Stimulated activated CD8-positive, alpha-beta memory T cell treated with anti-CD3 and anti-CD28 coated beads, Interleukin-15, amount 100 ng/mL, for 4 hours (primary cell): Measurements from ENCODE around the gene ZC4H2.
A peak's percentile ranks its signal among the peaks of the same experiment; 100 is the strongest.
"Not testable (repeated sequence)": the region's sequence is repeated elsewhere in the genome, so short reads cannot be mapped to it uniquely, and the experiment has no call there.

ENCODE experiments used
- DNase-seq, 2 donors: peaks; one replicate each; pipeline ENCODE4 v3.0.0-alpha.2; 2020; ENCODE audit warnings: low read depth in 2 of 2

The ZC4H2 gene, protein sequence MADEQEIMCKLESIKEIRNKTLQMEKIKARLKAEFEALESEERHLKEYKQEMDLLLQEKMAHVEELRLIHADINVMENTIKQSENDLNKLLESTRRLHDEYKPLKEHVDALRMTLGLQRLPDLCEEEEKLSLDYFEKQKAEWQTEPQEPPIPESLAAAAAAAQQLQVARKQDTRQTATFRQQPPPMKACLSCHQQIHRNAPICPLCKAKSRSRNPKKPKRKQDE

DNA sequence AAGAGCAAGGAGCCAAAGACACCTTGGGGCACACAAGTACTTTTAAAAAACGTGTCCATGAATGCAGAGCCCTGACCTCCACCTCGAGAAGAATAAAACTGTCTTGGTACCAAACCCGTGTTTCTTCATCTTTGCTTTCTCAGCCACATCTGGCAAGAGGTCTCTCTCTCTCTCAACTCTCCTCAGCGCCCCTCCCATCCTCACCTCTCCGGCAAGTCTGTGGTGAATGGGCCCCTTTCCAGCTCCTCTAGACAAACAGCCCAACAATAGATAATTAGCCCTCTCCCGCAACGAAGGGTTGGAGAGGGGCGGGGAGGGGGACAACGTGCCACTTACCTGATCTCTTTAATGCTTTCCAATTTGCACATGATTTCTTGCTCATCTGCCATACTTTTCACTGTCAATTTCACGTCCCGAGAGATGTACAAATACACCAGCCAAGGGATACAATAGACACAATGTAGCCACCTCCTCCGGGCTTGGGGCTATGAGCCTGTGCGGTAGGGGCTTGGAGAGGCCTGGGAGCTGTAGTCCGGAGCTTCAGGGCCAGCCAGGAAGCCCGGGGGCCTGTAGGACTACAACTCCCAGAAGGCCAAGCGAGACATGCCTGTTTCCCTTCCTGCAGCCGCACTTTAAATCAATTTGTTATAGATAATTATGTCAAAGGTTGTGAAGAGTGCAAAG, at the start of gene ZC4H2:
Gene ZC4H2 (minus strand): TSS at position 462 of the 684 bp plus-strand sequence. CDS start 73 bp downstream, at position 389.
- DNase-seq = peak; percentile 14 to 37

DNA sequence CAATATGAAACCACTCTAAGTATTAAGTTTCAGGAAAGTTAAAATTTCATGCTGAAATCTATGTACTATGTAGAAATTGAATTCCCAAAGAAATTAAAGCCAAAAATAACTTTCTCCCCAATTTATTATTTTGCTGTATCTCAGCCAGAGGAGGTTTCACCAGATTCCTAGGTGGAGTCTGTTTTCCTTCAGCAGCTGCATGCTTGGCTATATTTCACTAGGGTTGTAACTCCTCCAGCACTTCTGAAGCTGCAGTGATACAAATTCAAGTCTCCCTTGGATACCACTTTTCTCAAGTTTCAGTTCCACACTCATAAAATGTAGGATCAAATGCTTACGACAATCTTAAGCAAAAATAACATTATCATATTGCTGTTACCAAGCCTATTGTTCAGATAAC, 41.2 kb upstream of the ZC4H2 start:
- no peak for DNase-seq

- DNase-seq = no peak
These were observed 38.0 kb upstream of the ZC4H2 start for GRCh38 chrX:65014230-65014629.

DNA sequence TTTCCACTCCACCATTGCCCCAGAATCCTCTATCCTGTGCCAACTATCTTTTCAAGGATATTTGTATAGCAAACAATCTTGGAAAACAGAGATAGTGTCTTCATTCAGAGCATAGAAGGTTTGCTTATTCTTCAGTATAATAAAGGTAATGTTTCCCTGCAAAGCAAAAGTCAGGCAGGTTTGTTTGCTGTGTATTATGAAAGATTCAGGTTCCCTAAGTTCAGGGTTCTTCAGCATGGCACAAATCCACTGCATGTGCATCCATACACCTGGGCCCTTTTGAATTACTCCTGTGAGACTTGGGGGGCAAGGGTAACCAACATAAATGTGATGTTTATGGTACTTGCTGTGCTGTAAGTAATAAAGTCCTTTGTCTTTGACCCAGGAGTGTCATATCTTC, 33.2 kb upstream of the ZC4H2 start:
- no peak for DNase-seq

DNA sequence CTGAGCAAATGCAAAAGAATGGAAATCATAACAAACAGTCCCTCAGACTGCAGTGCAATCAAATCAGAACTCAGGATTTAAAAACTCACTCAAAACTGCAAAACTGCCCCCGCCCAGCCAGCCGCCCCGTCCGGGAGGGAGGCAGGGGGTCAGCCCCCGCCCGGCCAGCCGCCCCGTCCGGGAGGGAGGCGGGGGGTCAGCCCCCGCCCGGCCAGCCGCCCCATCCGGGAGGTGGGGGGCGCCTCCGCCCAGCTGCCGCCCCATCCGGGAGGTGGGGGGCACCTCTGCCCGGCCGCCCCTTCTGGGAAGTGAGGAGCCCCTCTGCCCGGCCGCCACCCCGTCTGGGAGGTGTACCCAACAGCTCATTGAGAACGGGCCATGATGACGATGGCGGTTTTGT, 26.0 kb upstream of the ZC4H2 start:
- not testable (repeated sequence) for DNase-seq

DNA sequence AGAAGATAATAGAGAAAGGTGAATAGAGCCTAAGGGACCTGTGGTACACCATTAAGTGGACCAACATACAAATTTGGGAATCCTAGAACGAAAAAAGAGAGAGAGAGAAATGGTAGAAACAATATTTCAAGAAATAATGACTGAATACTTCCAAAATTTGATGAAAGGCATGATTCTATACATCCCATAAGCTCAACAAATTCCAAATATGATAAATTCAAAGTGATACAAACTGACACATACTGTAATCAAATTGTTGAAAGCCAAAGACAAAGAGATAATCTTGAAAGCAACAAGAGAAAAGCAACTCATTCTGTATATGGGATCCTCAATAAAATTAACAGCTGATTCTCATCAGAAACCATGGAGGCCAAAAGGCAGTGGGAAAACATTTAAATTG, 20.6 kb upstream of the ZC4H2 start:
- DNase-seq = no peak

GRCh38 chrX:64994131-64994798, 18.0 kb upstream of the ZC4H2 start:
- DNase-seq = no peak

DNA sequence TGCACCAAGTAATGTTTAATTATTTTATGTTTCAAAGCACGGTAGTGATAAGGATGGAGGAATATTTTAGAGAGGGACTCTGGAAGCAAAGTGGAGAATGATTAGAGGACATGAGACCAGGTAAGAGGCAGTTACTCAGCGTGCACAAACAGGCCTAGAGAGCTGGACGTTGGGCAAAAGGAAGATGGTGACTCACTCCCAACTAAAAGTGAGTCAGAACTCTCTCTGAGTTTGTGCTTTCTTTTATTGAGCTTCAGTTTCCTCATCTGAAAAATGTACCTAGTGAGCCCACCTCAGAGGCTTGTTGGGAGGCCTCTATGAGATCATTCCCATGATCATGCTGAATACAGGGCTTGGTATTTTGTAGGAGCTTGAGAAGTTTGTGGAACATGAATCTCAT, 1.6 kb upstream of the ZC4H2 start:
- no peak for DNase-seq

GRCh38 chrX:64977051-64977450, 801 bp upstream of the ZC4H2 start:
- no peak for DNase-seq

GRCh38 chrX:64976673-64977040, 407 bp upstream of the ZC4H2 start:
- no peak for DNase-seq

GRCh38 chrX:64975491-64975890, 759 bp downstream of the ZC4H2 start:
- no peak for DNase-seq

DNA sequence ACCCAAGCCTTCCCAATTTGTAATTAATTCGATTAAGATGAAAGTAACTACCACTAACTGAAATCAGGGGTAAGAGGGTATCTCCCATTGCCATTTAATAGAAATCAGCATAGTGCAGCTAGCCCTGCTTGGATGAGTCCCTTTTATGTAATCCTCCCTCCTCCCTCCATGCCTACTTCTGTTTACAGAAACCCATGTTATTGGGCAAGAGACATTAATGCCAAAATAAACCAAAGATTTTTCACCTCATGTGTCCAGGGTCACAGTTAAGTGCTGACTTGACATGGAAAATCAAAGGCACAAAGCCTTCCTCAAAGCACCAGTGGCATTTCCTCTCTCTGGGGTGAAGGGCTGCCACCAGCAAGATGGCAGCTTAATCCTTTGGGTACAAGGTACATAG, 50.8 kb downstream of the ZC4H2 start:
- DNase-seq = no peak

DNA sequence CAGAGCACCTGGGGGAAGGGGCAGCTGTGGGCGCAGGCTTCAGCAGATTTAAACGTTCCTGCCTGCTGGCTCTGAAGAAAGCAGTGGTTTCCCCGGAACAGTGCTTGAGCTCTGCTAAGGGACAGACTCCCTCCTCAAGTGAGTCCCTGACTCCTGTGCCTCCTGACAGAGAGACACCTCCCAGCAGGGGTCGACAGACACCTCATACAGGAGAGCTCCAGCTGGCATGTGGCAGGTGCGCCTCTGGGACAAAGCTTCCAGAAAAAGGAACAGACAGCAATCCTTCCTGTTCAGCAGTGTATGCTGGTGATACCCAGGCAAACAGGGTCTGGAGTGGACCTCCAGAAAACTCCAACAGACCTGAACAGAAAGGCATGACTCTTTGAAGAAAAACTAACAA, 68.1 kb downstream of the ZC4H2 start:
- no peak for DNase-seq

GRCh38 chrX:64894454-64895038, 81.7 kb downstream of the ZC4H2 start:
- no peak for DNase-seq

DNA sequence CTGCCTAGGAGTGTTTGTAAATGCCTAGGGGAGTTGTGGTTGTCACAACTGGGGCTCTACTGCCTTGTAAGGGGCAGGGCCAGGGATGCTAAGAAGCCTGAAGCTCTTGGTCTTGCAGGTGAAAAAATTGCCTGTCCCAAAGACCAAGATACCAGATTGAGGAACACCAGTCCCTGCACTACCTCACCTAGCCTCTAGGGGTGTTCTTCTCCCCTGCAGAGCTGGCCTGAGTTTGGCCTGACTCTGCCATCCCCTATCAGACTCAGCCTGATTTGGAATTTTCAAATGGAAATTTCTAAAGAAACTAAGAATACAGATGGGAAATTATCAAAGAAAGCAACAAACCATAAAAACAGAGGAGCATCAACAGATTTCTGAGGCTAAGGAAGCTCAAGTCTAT, 90.4 kb downstream of the ZC4H2 start:
- no peak for DNase-seq

DNA sequence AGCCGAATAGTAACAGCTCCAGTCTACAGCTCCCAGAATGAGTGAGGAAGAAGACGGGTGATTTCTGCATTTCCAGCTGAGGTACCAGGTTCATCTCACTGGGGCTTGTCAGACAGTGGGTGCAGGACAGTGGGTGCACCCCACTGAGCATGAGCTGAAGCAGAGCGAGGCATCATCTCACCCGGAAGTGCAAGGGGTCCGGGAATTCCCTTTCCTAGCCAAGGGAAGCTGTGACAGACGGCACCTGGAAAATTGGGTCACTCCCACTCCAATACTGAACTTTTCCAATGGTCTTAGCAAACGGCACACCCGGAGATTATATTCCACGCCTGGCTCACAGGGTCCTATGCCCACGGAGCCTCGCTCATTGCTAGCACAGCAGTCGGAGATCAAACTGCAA, 97.5 kb downstream of the ZC4H2 start:
- DNase-seq = not testable (repeated sequence)

GRCh38 chrX:64867217-64867616, 109.0 kb downstream of the ZC4H2 start:
- DNase-seq = no peak
